ENCODE measurements around the gene RGS21.
"Not testable (repeated sequence)": the region's sequence is repeated elsewhere in the genome, so short reads cannot be mapped to it uniquely, and the experiment has no call there.

The RGS21 gene, protein sequence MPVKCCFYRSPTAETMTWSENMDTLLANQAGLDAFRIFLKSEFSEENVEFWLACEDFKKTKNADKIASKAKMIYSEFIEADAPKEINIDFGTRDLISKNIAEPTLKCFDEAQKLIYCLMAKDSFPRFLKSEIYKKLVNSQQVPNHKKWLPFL

GRCh38 chr1:192316942-192317450, at the start of gene RGS21:
Gene RGS21 (plus strand): TSS chr1:192316992. CDS start chr1:192343037, 26,045 bp downstream.
- DNase-seq, result no peak

GRCh38 chr1:192268468-192269052, 48.2 kb upstream of the RGS21 start:
- no peak for DNase-seq

DNA sequence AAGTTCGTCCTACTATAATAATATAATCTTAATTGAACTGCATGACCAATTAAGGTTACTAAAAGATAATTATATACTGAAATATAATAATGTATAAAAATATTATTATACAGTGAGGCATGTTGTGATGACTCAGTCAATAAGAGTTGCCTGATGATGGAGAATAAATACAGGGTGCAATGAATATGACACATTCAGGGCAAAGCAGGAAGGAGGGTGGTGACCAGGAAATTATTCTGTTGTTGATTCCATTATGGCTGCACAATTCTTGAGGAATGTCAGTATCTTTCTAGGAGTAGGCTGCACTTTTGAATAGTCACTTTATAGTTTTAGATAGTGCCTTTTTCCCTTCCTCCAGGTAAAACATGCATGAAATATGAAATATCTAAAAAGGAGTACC, 46.4 kb upstream of the RGS21 start:
- no peak for DNase-seq

- no peak for DNase-seq
These were observed 44.1 kb upstream of the RGS21 start for GRCh38 chr1:192272732-192273131.

GRCh38 chr1:192274588-192274987, 42.2 kb upstream of the RGS21 start:
- DNase-seq, result no peak

DNA sequence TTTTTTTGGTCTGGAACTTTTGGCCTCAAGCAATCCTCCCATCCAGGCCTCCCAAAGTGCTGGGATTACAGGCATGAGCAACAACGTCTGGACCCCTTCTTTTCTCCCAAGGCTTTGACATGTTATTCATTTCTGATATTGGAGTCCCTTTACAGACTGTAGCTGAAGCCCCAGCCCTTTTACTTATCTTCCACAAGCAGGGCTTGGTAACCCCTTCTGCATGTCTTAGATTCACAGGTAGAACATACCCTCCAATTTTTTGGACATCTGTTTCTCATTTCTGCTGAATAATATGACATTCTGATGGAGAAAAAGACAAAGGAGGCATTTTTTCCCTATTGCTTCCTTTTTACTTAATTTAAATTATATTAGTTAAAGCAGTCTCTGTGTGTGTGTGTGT, 39.2 kb upstream of the RGS21 start:
- DNase-seq, result no peak

DNA sequence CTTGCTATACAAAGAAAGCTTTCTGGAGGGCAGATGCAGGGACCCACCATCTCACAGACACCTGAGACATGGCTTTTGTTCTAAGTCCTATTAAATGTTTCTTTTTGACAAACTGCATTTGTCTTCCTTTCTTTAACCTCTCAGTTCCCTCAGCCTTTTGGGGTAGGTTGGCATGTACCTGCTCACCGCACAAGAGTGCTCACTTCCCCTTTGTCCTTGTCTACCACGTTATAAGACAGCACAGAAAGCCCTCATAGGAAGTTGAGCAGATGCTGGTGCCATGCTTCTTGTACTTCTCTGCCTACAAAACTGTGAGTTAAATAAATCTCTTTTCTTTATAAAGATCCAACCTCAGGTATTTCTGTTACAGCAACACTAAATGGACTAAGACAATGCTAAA, 31.9 kb upstream of the RGS21 start:
- no peak for DNase-seq

- no peak for DNase-seq
These were observed 13.8 kb upstream of the RGS21 start for GRCh38 chr1:192303029-192303428.

GRCh38 chr1:192308314-192308713, 8.5 kb upstream of the RGS21 start:
- DNase-seq, result not testable (repeated sequence)

GRCh38 chr1:192311281-192311680, 5.5 kb upstream of the RGS21 start:
- DNase-seq, result no peak

- no peak for DNase-seq
These were observed 11.2 kb downstream of the RGS21 start for GRCh38 chr1:192327997-192328396.

DNA sequence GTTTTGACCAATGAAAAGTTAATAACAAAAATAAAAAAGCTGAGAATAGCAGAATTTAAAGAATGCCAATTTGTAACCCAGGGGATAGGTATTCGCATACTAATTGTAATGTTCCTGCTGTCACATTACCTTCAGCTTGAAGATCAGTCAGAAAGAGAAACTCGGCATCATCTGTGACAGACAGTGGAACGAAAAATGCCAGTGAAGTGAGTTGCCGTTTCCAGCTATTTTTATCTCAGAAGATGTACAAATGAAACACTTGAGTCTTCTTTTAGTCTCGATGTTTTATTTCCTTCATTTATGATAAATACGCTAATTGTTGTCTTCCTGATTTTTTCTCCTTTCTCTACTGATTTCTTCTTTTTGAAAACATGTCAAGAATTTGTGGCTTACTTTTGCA, 26.1 kb downstream of the RGS21 start:
- no peak for DNase-seq

GRCh38 chr1:192343344-192343743, 26.6 kb downstream of the RGS21 start:
- no peak for DNase-seq

DNA sequence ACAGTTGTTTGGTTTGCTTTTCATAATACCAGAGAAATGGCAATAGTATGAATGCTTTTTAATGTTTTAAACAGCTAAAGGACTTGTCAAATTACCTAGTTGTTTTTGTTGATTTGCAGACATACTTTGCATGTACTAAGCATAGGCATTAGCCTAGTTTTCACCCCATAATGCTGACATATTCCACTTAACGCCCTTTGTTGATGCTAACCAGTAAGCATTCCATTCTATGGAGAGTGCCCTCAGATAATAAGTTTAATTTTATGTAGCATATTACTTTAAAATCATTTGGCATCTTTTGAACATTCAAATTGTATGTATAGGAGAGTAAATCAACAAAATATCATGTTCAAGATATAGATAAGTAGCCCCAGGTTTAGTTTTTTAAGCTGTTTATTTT, 32.5 kb downstream of the RGS21 start:
- DNase-seq, result no peak

- no peak for DNase-seq
These were observed 33.6 kb downstream of the RGS21 start for GRCh38 chr1:192350356-192350755.

GRCh38 chr1:192351550-192351949, 34.8 kb downstream of the RGS21 start:
- no peak for DNase-seq

- DNase-seq, result no peak
These were observed 41.1 kb downstream of the RGS21 start for GRCh38 chr1:192357924-192358323.

DNA sequence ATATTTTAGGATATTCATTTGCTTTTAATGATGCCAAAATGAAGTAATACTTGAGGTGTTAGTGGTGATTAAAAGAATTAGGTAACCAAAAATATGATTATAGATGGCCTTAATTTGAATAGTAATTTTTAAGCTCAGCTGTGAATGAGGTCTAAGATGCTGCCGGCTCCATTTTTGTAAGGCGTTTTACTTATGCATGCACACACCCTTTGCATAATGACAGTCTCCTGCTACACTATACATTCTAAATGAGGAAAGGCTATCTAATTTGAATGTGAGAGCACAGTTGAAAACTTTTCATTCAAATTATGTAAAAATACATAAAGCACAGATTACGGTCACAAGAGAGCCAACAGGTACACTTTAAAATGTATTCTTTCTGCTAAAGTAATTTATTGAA, 41.6 kb downstream of the RGS21 start:
- no peak for DNase-seq

DNA sequence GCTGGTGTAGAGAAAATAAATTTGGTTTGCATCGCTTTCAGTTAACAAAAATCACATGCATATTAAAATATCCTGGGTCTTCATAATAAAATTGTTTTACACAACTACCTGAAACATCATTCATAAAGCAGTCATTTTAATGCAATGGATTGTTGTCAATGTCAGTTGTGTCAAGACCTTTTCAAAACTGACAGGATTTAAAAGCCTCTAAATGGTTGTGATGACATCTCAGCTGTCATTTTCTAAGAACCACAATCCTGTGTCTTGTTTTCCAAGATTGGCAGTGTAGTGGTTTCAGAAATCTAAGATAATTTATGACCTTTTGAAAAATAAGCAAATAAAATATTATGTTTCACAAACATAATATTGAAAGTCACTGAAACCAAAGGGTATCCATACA, 42.0 kb downstream of the RGS21 start:
- DNase-seq, result no peak

DNA sequence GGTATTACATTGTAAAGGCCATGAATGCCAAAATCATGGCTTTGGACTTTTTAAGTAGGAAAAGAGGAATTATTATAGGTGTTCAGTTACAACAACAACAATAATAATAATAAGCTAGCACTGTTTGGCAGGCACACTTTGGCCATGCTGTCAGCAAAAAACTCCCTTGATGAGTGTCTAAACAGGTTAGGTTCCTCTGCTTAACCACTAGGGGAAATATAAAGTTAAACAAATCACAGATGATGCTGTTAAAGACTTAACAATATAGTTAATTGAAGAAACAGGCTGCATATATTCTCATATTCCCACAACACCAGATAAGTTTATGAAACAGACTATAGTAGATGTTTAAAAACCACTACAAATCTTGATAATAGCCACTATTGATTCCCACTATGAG, 46.4 kb downstream of the RGS21 start:
- DNase-seq, result no peak

- no peak for DNase-seq
These were observed 50.6 kb downstream of the RGS21 start for GRCh38 chr1:192367436-192367835.

DNA sequence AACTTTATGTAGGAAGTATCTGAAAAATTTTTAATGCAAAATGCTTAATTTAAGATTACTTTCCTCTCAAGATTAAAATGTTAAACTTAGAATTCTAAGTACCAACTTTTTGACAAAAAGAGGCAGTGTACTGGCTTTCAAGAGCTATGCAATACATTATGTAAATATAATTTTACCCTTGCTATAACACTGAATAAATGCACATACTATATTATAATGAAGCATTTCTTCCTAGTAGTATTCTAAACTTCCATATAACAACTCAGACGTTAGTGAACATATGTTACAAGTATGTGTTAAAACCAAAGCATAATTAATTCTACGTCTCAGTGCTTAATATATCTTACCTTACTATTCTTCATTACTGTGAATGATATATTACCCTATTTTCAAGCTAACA, 58.5 kb downstream of the RGS21 start:
- DNase-seq, result no peak

DNA sequence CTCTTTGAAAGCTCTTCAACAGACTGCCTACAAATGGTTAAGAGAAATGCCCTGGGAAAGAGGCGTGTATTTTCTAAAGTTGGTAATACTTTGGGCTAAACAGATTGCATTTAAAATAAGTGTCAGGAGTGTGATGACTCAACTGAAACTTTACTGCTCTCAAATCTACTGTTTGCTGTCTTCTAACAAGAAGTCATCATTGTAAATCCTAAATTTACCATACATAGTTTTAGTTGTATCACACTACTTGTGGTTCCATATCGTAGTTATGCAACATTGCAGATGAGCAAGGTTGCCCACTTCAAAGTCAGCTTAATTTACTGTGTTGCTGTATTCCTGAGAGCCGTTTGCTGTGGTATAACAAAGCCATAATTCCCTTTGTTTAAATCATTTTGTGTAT, 59.6 kb downstream of the RGS21 start:
- DNase-seq, result no peak

DNA sequence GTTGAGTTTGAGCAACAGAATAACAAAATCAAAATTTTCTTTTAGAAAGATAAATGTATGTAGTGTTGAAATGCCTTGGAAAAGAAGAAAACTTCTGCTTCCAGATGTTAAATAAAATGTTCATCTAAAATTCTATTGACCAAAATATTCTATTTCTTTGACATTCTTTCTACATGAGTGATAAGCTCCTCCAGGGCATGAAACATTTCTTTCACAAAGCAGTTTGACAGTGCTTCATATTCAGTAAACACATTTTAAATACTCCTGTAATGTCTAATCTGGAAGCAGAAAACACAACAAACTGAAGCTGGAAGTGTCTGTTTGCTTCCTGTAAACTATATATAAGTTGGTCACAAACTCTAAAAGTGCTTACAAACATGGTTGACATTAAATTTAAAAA, 61.5 kb downstream of the RGS21 start:
- no peak for DNase-seq

- DNase-seq, result no peak
These were observed 62.1 kb downstream of the RGS21 start for GRCh38 chr1:192378878-192379277.
